Activated naive CD4-positive, alpha-beta T cell treated with anti-CD3 and anti-CD28 coated beads, Interleukin-2, amount 50 U/mL, for 72 hours (primary cell): Measurements from ENCODE around the gene MUC12. TPM values are rescaled to one million over a fixed set of nuclear protein-coding genes. Genes with fewer than 3 reads are reported as not detected.
"Not testable (repeated sequence)": the region's sequence is repeated elsewhere in the genome, so short reads cannot be mapped to it uniquely, and the experiment has no call there.

Experiments
- ATAC-seq, 2 donors: fragments of 150-1000 bp; cut with Tn5 transposase; 2 replicates each; pipeline ENCODE4 v1.10.0; 2021; ENCODE audit warnings: mild to moderate bottlenecking in 2 of 2, moderate library complexity in 2 of 2
- DNase-seq, 2 donors: peaks; one replicate each; pipeline ENCODE4 v3.0.0; 2021 to 2022; ENCODE audit warnings: low spot score in 2 of 2
- H3K27ac Mint-ChIP-seq, 2 donors: one replicate each; pipeline ENCODE4 v1.8.0; 2022; ENCODE audit warnings: mild to moderate bottlenecking in 2 of 2, mixed read lengths in 2 of 2
- H3K36me3 Mint-ChIP-seq, 2 donors: one replicate each; pipeline ENCODE4 v1.8.0; 2022; ENCODE audit warnings: mixed read lengths in 2 of 2
- H3K9me3 Mint-ChIP-seq, 2 donors: one replicate each; pipeline ENCODE4 v1.8.0; 2022; ENCODE audit warnings: mixed read lengths in 2 of 2
- total RNA-seq, 2 donors: library from RNA; stranded (reverse); gene quantifications; one replicate each; pipeline ENCODE4 v1.2.3, GENCODE V29; 2022

MUC12 gene
- total RNA-seq, 2 donors from 2014 or later = 0.34 to 0.41 TPM

DNA sequence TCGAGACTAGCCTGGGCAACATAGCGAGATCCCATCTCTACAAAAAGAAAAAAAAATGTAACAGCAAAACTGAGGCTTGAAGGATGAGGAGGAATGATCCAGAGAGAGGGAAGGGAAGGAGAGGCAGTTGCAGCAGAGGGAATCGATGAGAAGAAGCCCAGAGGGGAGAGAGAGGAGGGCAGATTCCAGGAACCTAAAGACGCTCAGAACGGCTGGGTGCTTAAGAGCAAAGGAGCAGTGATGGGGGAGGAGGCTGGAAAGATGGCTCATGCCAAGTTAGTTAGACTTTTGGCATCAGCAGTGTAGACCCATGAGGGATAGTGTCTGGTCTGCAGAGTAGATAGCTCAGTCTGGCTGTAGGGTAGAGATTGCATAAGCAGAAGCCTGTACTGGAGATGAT is 40.3 kb downstream of the MUC12 start:
- ATAC-seq (no peak), DNase-seq (no peak)
- Mint-ChIP-seq H3K9me3 (no peaks in the 10 kb centered on the region), H3K27ac (no peak overlapping the region), H3K36me3 (no peaks in the 10 kb centered on the region)

DNA sequence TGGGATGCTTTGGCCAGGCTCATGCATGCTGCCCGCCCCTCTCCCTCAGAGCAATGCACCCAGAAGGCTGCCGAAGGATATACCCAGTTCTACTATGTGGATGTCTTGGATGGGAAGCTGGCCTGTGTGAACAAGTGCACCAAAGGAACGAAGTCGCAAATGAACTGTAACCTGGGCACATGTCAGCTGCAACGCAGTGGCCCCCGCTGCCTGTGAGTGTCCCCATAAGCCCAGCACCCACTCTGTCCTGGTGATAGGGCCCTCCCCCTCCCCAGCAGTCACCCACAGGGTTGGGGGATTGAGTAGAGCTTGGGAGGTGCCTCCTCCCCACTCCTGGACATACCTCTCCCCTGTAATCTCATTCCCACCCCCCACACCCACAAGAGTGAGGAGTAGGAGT is 43.6 kb downstream of the MUC12 start:
- ATAC-seq (no peak), DNase-seq (no peak)
- H3K36me3 Mint-ChIP-seq = no peaks in the 10 kb centered on the region
- H3K9me3 Mint-ChIP-seq = no peaks in the 10 kb centered on the region
- no peak overlapping the region for H3K27ac Mint-ChIP-seq

DNA sequence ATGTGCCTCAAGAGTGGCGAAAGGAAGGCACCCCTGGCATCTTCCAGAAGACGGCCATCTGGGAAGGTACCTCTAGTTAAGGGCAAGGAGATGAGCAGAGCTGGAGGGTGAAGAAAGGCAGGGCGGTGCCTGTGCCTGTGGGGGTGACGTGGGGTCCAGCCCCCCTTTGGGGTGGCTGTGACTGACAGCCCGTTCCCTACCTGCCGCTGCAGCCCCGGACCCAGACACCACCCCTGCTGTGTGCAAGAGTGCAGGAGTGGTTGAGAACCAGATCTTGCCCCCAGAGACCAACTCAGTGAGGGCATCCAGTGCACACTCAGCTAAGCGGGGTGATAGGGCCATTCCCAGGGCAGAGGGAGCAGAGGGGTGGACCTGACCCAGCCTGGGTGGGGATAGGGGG is 46.3 kb downstream of the MUC12 start:
- Mint-ChIP-seq H3K9me3 (no peaks in the 10 kb centered on the region), H3K27ac (peak overlapping the region in 1 of 2 donors; percentile 44), H3K36me3 (no peaks in the 10 kb centered on the region)
- DNase-seq = no peak
- no peak for ATAC-seq

DNA sequence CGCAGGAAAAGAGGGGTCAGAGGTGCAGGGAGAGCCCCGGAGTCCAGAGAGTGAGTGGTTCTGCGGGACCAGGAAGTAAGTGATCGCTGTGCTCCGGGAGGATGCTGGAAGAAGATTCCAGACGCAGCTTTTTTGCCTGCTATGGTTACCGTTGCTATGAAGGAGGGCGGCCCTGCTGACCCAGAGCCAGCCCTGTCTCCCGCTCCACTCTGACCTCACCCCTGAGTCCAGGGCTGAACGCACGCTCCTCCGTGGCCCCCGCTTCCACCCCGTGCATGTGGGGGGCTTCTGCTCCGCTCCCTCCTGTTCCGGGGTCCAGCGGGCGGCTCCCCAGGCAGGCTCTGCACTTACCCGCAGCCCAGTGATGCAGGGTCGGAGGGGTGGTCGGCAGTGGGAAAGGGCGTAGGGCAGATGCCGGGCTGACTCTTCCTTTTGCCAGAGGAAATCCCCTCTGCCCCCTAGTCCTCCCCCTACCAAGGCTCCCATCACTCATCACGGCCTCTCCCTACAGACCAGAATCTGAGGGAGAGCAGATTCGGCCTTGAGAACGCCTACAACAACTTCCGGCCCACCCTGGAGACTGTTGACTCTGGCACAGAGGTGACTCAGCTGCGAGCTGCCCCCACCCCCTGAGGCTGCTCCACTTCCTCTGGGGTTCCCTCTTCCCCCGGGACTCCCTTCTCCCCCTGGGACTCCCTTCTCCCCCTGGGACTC is 47.9 kb downstream of the MUC12 start:
- Mint-ChIP-seq H3K27ac (peak overlapping the region; percentile 44 to 91), H3K9me3 (no peaks in the 10 kb centered on the region)

DNA sequence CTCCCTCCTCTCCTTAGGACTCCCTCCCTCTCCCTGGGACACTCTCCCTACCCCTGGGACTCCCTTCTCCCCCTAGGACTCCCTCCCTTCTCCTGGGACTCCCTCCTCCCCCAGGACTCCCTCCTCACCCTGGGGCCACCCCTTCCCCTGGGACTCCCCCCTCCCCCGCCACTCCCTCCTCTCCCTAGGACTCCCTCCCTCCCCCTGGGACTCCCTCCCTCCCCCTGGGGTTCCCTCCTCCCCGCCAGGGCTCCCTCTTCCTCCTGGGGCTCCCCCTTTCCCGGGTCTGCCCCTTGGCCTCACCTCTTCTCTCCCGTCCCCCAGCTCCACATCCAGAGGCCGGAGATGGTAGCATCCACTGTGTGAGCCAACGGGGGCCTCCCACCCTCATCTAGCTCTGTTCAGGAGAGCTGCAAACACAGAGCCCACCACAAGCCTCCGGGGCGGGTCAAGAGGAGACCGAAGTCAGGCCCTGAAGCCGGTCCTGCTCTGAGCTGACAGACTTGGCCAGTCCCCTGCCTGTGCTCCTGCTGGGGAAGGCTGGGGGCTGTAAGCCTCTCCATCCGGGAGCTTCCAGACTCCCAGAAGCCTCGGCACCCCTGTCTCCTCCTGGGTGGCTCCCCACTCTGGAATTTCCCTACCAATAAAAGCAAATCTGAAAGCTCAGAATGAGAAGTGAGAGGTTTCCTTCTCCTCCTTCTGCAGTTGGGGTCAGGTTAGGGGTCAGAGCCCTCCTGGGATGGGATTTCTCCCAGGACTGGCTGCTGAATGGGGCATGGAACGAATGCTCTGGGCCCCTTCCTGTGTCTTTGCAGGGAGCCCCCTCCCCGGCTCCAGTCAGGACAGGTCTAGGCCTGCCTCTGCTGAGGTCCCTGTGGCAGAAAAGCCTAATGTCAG is 49.2 kb downstream of the MUC12 start:
- ATAC-seq (peak; percentile 10 to 23), DNase-seq (peak in 1 of 2 donors; percentile 12)
- Mint-ChIP-seq H3K36me3 (no peaks in the 10 kb centered on the region), H3K27ac (peak overlapping the region; percentile 64 to 75), H3K9me3 (no peaks in the 10 kb centered on the region)

More for the DNA sequence above, 47.9 kb downstream of the MUC12 start:
- peak; percentile 93 to 94 for ATAC-seq
- no peaks in the 10 kb centered on the region for H3K36me3 Mint-ChIP-seq
- DNase-seq = peak; percentile 64 to 77

GRCh38 chr7:101020444-101020843 is 51.1 kb downstream of the MUC12 start:
- Mint-ChIP-seq H3K27ac (no peak overlapping the region), H3K36me3 (no peaks in the 10 kb centered on the region), H3K9me3 (no peaks in the 10 kb centered on the region)
- no peak for ATAC-seq
- no peak for DNase-seq

GRCh38 chr7:101021703-101022102 is 52.3 kb downstream of the MUC12 start:
- DNase-seq = no peak
- H3K27ac Mint-ChIP-seq = peak overlapping the region in 1 of 2 donors; percentile 73
- H3K36me3 Mint-ChIP-seq = no peaks in the 10 kb centered on the region
- H3K9me3 Mint-ChIP-seq = no peaks in the 10 kb centered on the region
- ATAC-seq = no peak

- Mint-ChIP-seq H3K27ac (no peak overlapping the region), H3K9me3 (no peaks in the 10 kb centered on the region), H3K36me3 (no peaks in the 10 kb centered on the region)
- no peak for DNase-seq
- ATAC-seq = no peak
Observed at GRCh38 chr7:101023839-101024238, 54.5 kb downstream of the MUC12 start.

DNA sequence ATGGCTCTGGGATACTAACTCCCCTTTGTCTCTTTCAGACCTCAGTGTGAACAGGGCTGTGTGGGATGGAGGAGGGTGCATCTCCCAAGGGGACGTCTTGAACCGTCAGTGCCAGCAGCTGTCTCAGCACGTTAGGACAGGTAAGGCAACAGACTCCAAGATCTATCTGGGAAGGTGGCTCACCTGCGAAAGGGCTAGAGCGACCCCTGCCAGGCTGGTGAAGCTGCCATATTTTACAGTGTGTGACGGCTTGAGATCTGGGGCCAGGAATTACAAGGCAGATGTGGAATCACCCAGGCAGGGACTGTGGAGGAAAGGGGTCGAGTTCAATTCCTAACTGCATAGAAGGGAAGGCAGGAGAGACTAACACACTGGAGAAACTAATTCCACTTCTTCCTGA is 61.7 kb downstream of the MUC12 start:
- H3K27ac Mint-ChIP-seq = no peak overlapping the region

DNA sequence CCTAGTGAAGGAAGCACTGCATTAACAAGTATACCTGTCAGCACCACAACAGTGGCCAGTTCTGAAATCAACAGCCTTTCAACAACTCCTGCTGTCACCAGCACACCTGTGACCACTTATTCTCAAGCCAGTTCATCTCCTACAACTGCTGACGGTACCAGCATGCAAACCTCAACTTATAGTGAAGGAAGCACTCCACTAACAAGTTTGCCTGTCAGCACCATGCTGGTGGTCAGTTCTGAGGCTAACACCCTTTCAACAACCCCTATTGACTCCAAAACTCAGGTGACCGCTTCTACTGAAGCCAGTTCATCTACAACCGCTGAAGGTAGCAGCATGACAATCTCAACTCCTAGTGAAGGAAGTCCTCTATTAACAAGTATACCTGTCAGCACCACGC is 66.6 kb downstream of the MUC12 start:
- Mint-ChIP-seq H3K9me3 (no peaks in the 10 kb centered on the region), H3K27ac (no peak overlapping the region), H3K36me3 (no peaks in the 10 kb centered on the region)
- no peak for ATAC-seq
- no peak for DNase-seq

More for the DNA sequence above, 61.7 kb downstream of the MUC12 start:
- DNase-seq (no peak), ATAC-seq (no peak)
- H3K9me3 Mint-ChIP-seq = no peaks in the 10 kb centered on the region
- H3K36me3 Mint-ChIP-seq = no peaks in the 10 kb centered on the region

GRCh38 chr7:101041283-101041682 is 71.9 kb downstream of the MUC12 start:
- H3K9me3 Mint-ChIP-seq, DNase-seq, ATAC-seq, H3K36me3 Mint-ChIP-seq, H3K27ac Mint-ChIP-seq: not testable (repeated sequence)

- Mint-ChIP-seq H3K36me3 (no peaks in the 10 kb centered on the region), H3K9me3 (no peaks in the 10 kb centered on the region), H3K27ac (no peak overlapping the region)
- no peak for ATAC-seq
- DNase-seq = peak in 1 of 2 donors; percentile 67
Observed at GRCh38 chr7:101058355-101058754, 89.0 kb downstream of the MUC12 start.

GRCh38 chr7:101059620-101059942 is 90.2 kb downstream of the MUC12 start:
- Mint-ChIP-seq H3K9me3 (no peaks in the 10 kb centered on the region), H3K27ac (peak overlapping the region in 1 of 2 donors; percentile 44), H3K36me3 (no peaks in the 10 kb centered on the region)
- ATAC-seq = no peak
- DNase-seq = no peak

GRCh38 chr7:101060992-101061391 is 91.6 kb downstream of the MUC12 start:
- ATAC-seq (no peak), DNase-seq (no peak)
- Mint-ChIP-seq H3K9me3 (no peaks in the 10 kb centered on the region), H3K27ac (no peak overlapping the region), H3K36me3 (no peaks in the 10 kb centered on the region)

DNA sequence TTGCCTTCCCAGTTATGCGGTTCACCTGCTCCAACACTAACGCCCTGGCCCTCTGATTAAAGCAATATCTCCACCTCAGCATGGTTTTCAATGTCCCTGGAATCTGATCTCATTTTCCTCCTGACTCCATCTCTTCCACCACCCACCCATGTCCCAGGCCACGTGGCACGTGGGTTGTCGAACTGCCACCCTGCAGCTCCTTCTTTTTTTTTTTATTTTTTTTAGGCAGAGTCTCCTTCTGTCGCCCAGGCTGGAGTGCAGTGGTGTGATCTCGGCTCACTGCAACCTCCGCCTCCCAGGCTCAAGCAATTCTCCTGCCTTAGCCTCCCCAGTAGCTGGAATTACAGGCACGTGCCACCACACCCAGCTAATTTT is 94.8 kb downstream of the MUC12 start:
- H3K36me3 Mint-ChIP-seq, DNase-seq, ATAC-seq, H3K9me3 Mint-ChIP-seq, H3K27ac Mint-ChIP-seq: not testable (repeated sequence)

DNA sequence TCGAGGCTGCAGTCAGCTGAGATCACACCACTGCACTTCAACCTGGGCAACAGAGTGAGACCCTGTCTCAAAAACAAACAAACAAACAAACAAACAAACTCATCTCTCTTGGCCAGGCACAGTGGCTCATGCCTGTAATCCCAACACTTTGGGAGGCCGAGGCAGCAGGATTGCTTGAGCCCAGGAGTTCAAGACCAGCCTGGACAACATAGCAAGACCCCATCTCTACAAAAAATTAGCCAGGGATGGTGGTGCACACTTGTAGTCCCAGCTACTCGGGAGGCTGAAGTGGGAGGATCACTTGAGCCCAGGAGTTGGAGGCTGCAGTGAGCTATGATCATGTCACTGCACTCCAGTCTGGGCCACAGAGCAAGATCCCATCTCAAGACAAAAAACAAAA is 95.8 kb downstream of the MUC12 start:
- ATAC-seq, H3K27ac Mint-ChIP-seq, H3K36me3 Mint-ChIP-seq, DNase-seq, H3K9me3 Mint-ChIP-seq: not testable (repeated sequence)

DNA sequence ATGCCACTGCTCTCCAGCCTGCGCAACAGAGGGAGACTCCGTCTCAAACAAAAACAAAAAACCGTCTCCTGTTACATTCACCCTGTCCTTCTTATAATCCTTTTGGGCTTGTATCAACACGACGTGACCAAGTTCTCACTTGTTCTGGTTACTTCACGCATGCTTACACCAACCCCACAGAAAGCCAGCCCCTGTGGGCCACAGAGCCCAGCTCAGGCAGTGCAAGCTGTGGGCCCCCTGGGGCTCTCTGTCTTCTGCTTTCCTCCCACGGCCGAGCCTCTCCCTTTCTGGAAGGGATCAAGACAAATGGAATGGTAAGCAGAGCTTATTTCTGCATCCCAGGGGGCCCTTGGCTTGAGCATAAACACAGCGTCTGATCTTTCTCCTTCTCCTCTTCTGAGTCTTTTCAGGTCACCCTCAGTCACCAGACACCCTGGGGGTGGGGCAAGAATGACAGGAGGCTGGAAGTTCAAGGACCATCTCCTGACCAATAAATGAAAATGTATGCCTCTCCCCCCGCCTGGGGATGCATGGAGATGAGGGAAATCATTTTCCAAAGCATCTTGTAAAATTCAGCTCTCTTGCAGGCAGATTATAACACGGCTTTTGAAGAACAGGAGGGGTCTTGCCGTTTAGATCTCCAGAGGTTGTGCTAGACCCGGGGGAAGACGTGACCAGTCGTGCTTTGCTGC is 96.9 kb downstream of the MUC12 start:
- DNase-seq (no peak), ATAC-seq (no peak)
- H3K36me3 Mint-ChIP-seq = no peaks in the 10 kb centered on the region
- no peak overlapping the region for H3K27ac Mint-ChIP-seq
- H3K9me3 Mint-ChIP-seq = no peaks in the 10 kb centered on the region
